Hepatocyte (in vitro differentiated cells): ENCODE data around the gene TBX6. TPM values are rescaled to one million over a fixed set of nuclear protein-coding genes. Genes with fewer than 3 reads are reported as not detected.

ENCODE experiments used
- DNase-seq: peaks from one replicate; pipeline ENCODE4 v3.0.0-alpha.2; 2016; ENCODE audit warnings: low spot score
- H2AFZ ChIP-seq: fragments of 200-600 bp; sonication (generic); 2 replicates; pipeline ENCODE4 v1.6.0; 2016; ENCODE audit warnings: antibody characterized with exemption, mild to moderate bottlenecking
- H3K27ac ChIP-seq: fragments of 200-600 bp; sonication (generic); 2 replicates; pipeline ENCODE4 v1.5.1; 2016; ENCODE audit warnings: mild to moderate bottlenecking
- H3K27me3 ChIP-seq: fragments of 200-600 bp; sonication (generic); 2 replicates; pipeline ENCODE4 v1.6.1; 2016
- H3K36me3 ChIP-seq: fragments of 200-600 bp; sonication (generic); replicated peaks from 2 replicates; pipeline ENCODE4 v1.5.1; 2016; ENCODE audit warnings: low read depth; ENCODE audit not compliant: insufficient read depth
- H3K4me1 ChIP-seq: fragments of 200-600 bp; sonication (generic); 2 replicates; pipeline ENCODE4 v1.5.1; 2016; ENCODE audit warnings: mild to moderate bottlenecking, moderate library complexity; ENCODE audit not compliant: insufficient read depth
- H3K4me2 ChIP-seq: fragments of 200-600 bp; sonication (generic); 2 replicates; pipeline ENCODE4 v1.6.0; 2016
- H3K4me3 ChIP-seq: fragments of 200-600 bp; sonication (generic); 2 replicates; pipeline ENCODE4 v1.5.1; 2016; ENCODE audit warnings: mild to moderate bottlenecking
- H3K79me2 ChIP-seq: fragments of 200-600 bp; sonication (generic); 2 replicates; pipeline ENCODE4 v1.6.0; 2017; ENCODE audit warnings: mild to moderate bottlenecking
- H3K9me2 ChIP-seq: fragments of 200-600 bp; sonication (generic); replicated peaks from 2 replicates; pipeline ENCODE4 v1.6.0; 2017; ENCODE audit warnings: mild to moderate bottlenecking; ENCODE audit not compliant: insufficient read depth
- H3K9me3 ChIP-seq: fragments of 200-600 bp; sonication (generic); 2 replicates; pipeline ENCODE4 v1.5.1; 2016; ENCODE audit warnings: low read depth, mild to moderate bottlenecking
- H4K20me1 ChIP-seq: fragments of 200-600 bp; sonication (generic); 2 replicates; pipeline ENCODE4 v1.6.0; 2016; ENCODE audit warnings: mild to moderate bottlenecking; ENCODE audit not compliant: insufficient read depth, poor library complexity, severe bottlenecking
- CTCF ChIP-seq: fragments of 200-600 bp; sonication (generic); IDR thresholded peaks from 2 replicates; pipeline ENCODE4 v1.5.1; 2016; ENCODE audit warnings: antibody characterized with exemption, mild to moderate bottlenecking; ENCODE audit not compliant: poor library complexity
- EZH2 ChIP-seq: fragments of 200-600 bp; sonication (generic); IDR thresholded peaks from 2 replicates; pipeline ENCODE4 v1.6.1; 2016; ENCODE audit warnings: antibody characterized with exemption, mild to moderate bottlenecking, borderline replicate concordance
- EZH2phosphoT487 ChIP-seq: fragments of 200-600 bp; sonication (generic); IDR thresholded peaks from one replicate; pipeline ENCODE4 v1.6.1; 2018; ENCODE audit warnings: antibody characterized with exemption, mild to moderate bottlenecking, low read depth, moderate library complexity; ENCODE audit not compliant: unreplicated experiment, severe bottlenecking
- WGBS: methylation state at CpG from one replicate; pipeline ENCODE4 v1.1.6; 2016; ENCODE audit warnings: low lambda C conversion rate; ENCODE audit errors: missing lambda C conversion rate; 5-methylcytosine and 5-hydroxymethylcytosine counted together
- polyA plus RNA-seq: library from polyadenylated mRNA; unstranded; fragments of >200 nt; fragmentation: Nextera tagmentation; extraction: Ambion mirVana; gene quantifications from 2 replicates; pipeline ENCODE4 v1.2.1, GENCODE V29; 2016
- total RNA-seq: library from RNA; depleted of rRNA; stranded (reverse); fragments of >200 nt; gene quantifications from 2 replicates; pipeline ENCODE4 v1.2.3, GENCODE V29; 2014

TBX6 gene
- total and polyA plus RNA-seq, 2 experiments from 2014 or later, result 0.10 to 0.60 TPM

- no peak for TF ChIP-seq CTCF
- no peak for TF ChIP-seq EZH2phosphoT487
- TF ChIP-seq EZH2, result no peak
- Histone ChIP-seq H3K27me3 (no peaks in the 10 kb centered on the region), H3K4me1 (peaks cover 29% of the 10 kb centered on the region), H2AFZ (no peak overlapping the region), H3K4me2 (peak overlapping the region; percentile 54), H3K27ac (peak overlapping the region; percentile 86), H3K79me2 (peaks cover 78% of the 10 kb centered on the region), H3K9me2 (no peaks in the 10 kb centered on the region), H3K36me3 (no peaks in the 10 kb centered on the region), H4K20me1 (peaks cover 20% of the 10 kb centered on the region), H3K9me3 (no peaks in the 10 kb centered on the region), H3K4me3 (no peak overlapping the region)
- DNase-seq, result no peak
- 87% methylated on average over 4 of the region's 4 CpGs for WGBS
Observed at GRCh38 chr16:30104090-30104489, 12.4 kb upstream of the TBX6 start.

GRCh38 chr16:30096862-30097563, 5.3 kb upstream of the TBX6 start:
- Histone ChIP-seq H3K4me2 (peak overlapping the region; percentile 90), H2AFZ (peak overlapping the region; percentile 44)

GRCh38 chr16:30096105-30096861, 4.6 kb upstream of the TBX6 start, which contains the start of gene YPEL3:
TSS of gene YPEL3 (minus strand) at chr16:30096213. CDS start at chr16:30095482, 731 bp downstream.
- Histone ChIP-seq H4K20me1 (peaks cover 16% of the 10 kb centered on the region), H3K36me3 (no peaks in the 10 kb centered on the region), H3K79me2 (peaks cover 54% of the 10 kb centered on the region), H2AFZ (peak within 1 kb of the TSS; percentile 44), H3K9me3 (no peaks in the 10 kb centered on the region), H3K27ac (peak within 1 kb of the TSS; percentile 98), H3K9me2 (no peaks in the 10 kb centered on the region), H3K4me1 (peaks cover 24% of the 10 kb centered on the region), H3K4me3 (peak within 1 kb of the TSS; percentile 69), H3K4me2 (peak within 1 kb of the TSS; percentile 90), H3K27me3 (no peaks in the 10 kb centered on the region)
- TF ChIP-seq EZH2phosphoT487 (no peak), CTCF (no peak), EZH2 (no peak)
- WGBS, result 1% methylated on average over 37 of the region's 77 CpGs
- peak; percentile 97 for DNase-seq

More at GRCh38 chr16:30096862-30097563, 5.3 kb upstream of the TBX6 start:
- peaks cover 61% of the 10 kb centered on the region for H3K79me2 ChIP-seq
- WGBS, result 6% methylated on average over 18 of the region's 18 CpGs
- H3K4me3 ChIP-seq, result peak overlapping the region; percentile 69
- H3K36me3 ChIP-seq, result no peaks in the 10 kb centered on the region
- no peaks in the 10 kb centered on the region for H3K9me3 ChIP-seq
- peak; percentile 92 for DNase-seq
- peaks cover 23% of the 10 kb centered on the region for H3K4me1 ChIP-seq
- peak overlapping the region; percentile 98 for H3K27ac ChIP-seq
- no peaks in the 10 kb centered on the region for H3K9me2 ChIP-seq
- H3K27me3 ChIP-seq, result no peaks in the 10 kb centered on the region
- TF ChIP-seq CTCF (no peak), EZH2phosphoT487 (no peak), EZH2 (no peak)
- H4K20me1 ChIP-seq, result peaks cover 21% of the 10 kb centered on the region
